GM12878 (cell line): ENCODE measurements around the gene DMP1. TPM values are rescaled to one million over a fixed set of nuclear protein-coding genes. Genes with fewer than 3 reads are reported as not detected.
A peak's percentile ranks its signal among the peaks of the same experiment; 100 is the strongest.

Experiments used
- ATAC-seq: fragments of 200-7000 bp; cut with Tn5 transposase; 3 replicates; pipeline ENCODE4 v1.9.1; 2020; ENCODE audit warnings: mild to moderate bottlenecking, moderate library complexity
- BruUV-seq: library from RNA; stranded (reverse); fragments of 400-500 nt; replicated peaks from 2 replicates; lab custom pipeline; 2021; lab: Mats Ljungman, UMichigan
- CTCF ChIA-PET: fragments of 300-600 bp; sonication (Branson Sonifier 250); formaldehyde crosslinking; extraction: SDS; loops from one replicate; lab custom pipeline; 2021; ENCODE audit warnings: inconsistent platforms; lab: Yijun Ruan, JAX
- POLR2A ChIA-PET: fragments of 350-600 bp; formaldehyde crosslinking; extraction: SDS; loops from one replicate; lab custom pipeline; 2021; ENCODE audit warnings: inconsistent platforms; lab: Charles Lee
- RAD21 ChIA-PET: fragments of 300-600 bp; sonication (Branson Sonifier 250); formaldehyde crosslinking; loops from one replicate; lab custom pipeline; 2023; ENCODE audit warnings: antibody characterized with exemption; ENCODE audit not compliant: unreplicated experiment; lab: Charles Lee
- SMC1A ChIA-PET: fragments of 300-600 bp; sonication (Branson Sonifier 250); formaldehyde crosslinking; loops from one replicate; lab custom pipeline; 2023; ENCODE audit not compliant: unreplicated experiment, uncharacterized antibody; lab: Charles Lee
- DNase-seq: peaks from one replicate; pipeline ENCODE4 v3.0.0-alpha.2; 2011; ENCODE audit warnings: low read depth, low spot score
- FAIRE-seq: peaks from 3 replicates; lab custom pipeline; 2011; peaks lifted over from hg19 to GRCh38; lab: Jason Lieb, UNC
- H2AFZ ChIP-seq: 2 replicates; pipeline ENCODE4 v1.6.0; 2011; ENCODE audit warnings: low read depth, low read length, control low read depth; ENCODE audit not compliant: control insufficient read depth
- H3K27ac ChIP-seq: 2 replicates; pipeline ENCODE4 v1.5.1; 2011; ENCODE audit warnings: control low read depth; ENCODE audit not compliant: control insufficient read depth, insufficient read depth
- H3K27me3 ChIP-seq, 2 experiments: replicated peaks in 1 of 2; 2 replicates each; pipeline versions ENCODE4 v1.6.0 to v1.6.1; 2011; ENCODE audit warnings: low read length in 1 of 2; ENCODE audit not compliant: control insufficient read depth in 2 of 2, insufficient read depth in 2 of 2
- H3K36me3 ChIP-seq, 2 experiments: 2 replicates each; pipeline ENCODE4 v1.5.1; 2011; ENCODE audit warnings: low read length in 1 of 2; ENCODE audit not compliant: control insufficient read depth in 2 of 2, insufficient read depth in 2 of 2
- H3K4me1 ChIP-seq: 2 replicates; pipeline ENCODE4 v1.6.1; 2011; ENCODE audit warnings: mild to moderate bottlenecking, low read length, moderate library complexity, mixed read lengths; ENCODE audit not compliant: control insufficient read depth, insufficient read depth
- H3K4me2 ChIP-seq: 2 replicates; pipeline ENCODE4 v1.6.0; 2011; ENCODE audit warnings: control low read depth; ENCODE audit not compliant: control insufficient read depth, insufficient read depth
- H3K4me3 ChIP-seq: fragments of 200-600 bp; sonication (generic); 2 replicates; pipeline ENCODE4 v1.5.1; 2016
- H3K79me2 ChIP-seq: 2 replicates; pipeline ENCODE4 v1.6.0; 2011; ENCODE audit warnings: low read length; ENCODE audit not compliant: control insufficient read depth, insufficient read depth
- H3K9ac ChIP-seq: 2 replicates; pipeline ENCODE4 v1.8.0; 2011; ENCODE audit warnings: low read length, control low read depth, mixed read lengths; ENCODE audit not compliant: control insufficient read depth, insufficient read depth
- H3K9me3 ChIP-seq: replicated peaks from 3 replicates; pipeline ENCODE4 v1.5.1; 2011; ENCODE audit warnings: mild to moderate bottlenecking, low read length; ENCODE audit not compliant: control insufficient read depth, insufficient read depth
- H4K20me1 ChIP-seq: 2 replicates; pipeline ENCODE4 v1.6.0; 2011; ENCODE audit not compliant: control insufficient read depth, insufficient read depth
- CBX3 ChIP-seq: fragments of 200-600 bp; sonication (generic); IDR thresholded peaks from 2 replicates; pipeline ENCODE4 v1.6.1; 2016; ENCODE audit warnings: low read depth, borderline replicate concordance
- EP300 ChIP-seq, 2 experiments: fragments of 150-350 bp in 1 of 2; IDR thresholded peaks; 2 replicates each; pipeline ENCODE4 v1.6.1; 2011 to 2012; ENCODE audit warnings: low read depth in 2 of 2, low read length in 2 of 2, borderline replicate concordance in 1 of 2, improper control_type of control experiment in 1 of 2, inconsistent platforms in 1 of 2; ENCODE audit not compliant: control insufficient read depth in 1 of 2
- FOXM1 ChIP-seq: IDR thresholded peaks from 2 replicates; pipeline ENCODE4 v1.6.1; 2012; ENCODE audit warnings: low read depth, mild to moderate bottlenecking, inconsistent platforms, low read length, moderate library complexity
- HDGF ChIP-seq: fragments of 450-650 bp; IDR thresholded peaks from 2 replicates; pipeline ENCODE4 v1.6.1; 2016; ENCODE audit warnings: antibody characterized with exemption
- IKZF2 ChIP-seq, 2 experiments: fragments of 450-650 bp; IDR thresholded peaks; 2 replicates each; pipeline ENCODE4 v1.6.1; 2017; ENCODE audit warnings: mild to moderate bottlenecking in 2 of 2, moderate library complexity in 2 of 2
- KAT2A ChIP-seq: conservative IDR thresholded peaks from 2 replicates; pipeline ENCODE4 v1.6.1; 2011; ENCODE audit warnings: low read depth, low read length; ENCODE audit not compliant: control insufficient read depth
- MYC ChIP-seq: IDR thresholded peaks from 2 replicates; pipeline ENCODE4 v1.6.1; 2011; ENCODE audit warnings: mild to moderate bottlenecking, low read length, moderate library complexity, inconsistent platforms; ENCODE audit not compliant: insufficient read depth, insufficient replicate concordance, insufficient read length, severe bottlenecking
- RB1 ChIP-seq: fragments of 450-650 bp; formaldehyde crosslinking; IDR thresholded peaks from 2 replicates; pipeline ENCODE4 v1.6.1; 2017; ENCODE audit warnings: mild to moderate bottlenecking, borderline replicate concordance
- SMAD5 ChIP-seq: IDR thresholded peaks from 2 replicates; pipeline ENCODE4 v1.6.1; 2016; ENCODE audit warnings: antibody characterized with exemption, low read depth
- SMC3 ChIP-seq: IDR thresholded peaks from 2 replicates; pipeline ENCODE4 v1.6.1; 2011; ENCODE audit warnings: low read length, improper control_type of control experiment, borderline replicate concordance
- SUZ12 ChIP-seq: fragments of 200-600 bp; sonication (generic); IDR thresholded peaks from one replicate; pipeline ENCODE4 v1.6.1; 2018; ENCODE audit warnings: antibody characterized with exemption, mild to moderate bottlenecking; ENCODE audit not compliant: unreplicated experiment
- ZNF274 ChIP-seq: IDR thresholded peaks from one replicate; pipeline ENCODE4 v1.8.0; 2011; ENCODE audit not compliant: insufficient read length, insufficient read depth
- WGBS: methylation state at CpG from one replicate; pipeline ENCODE4 v1.1.6; 2016; ENCODE audit warnings: low lambda C conversion rate; ENCODE audit not compliant: insufficient replicate concordance, insufficient coverage; ENCODE audit errors: missing lambda C conversion rate; 5-methylcytosine and 5-hydroxymethylcytosine counted together
- in situ Hi-C: fragments of 300-500 bp; cut with MboI; formaldehyde crosslinking; loops from 9 replicates; pipeline ENCODE4 v1.14.3; 2018; ENCODE audit warnings: mixed read lengths
- intact Hi-C: fragments of 100-400 bp; cut with micrococcal nuclease; formaldehyde crosslinking; loops from one replicate; pipeline ENCODE4 v1.14.2; 2022; ENCODE audit not compliant: unreplicated experiment
- polyA plus RNA-seq, 11 experiments: library from polyadenylated mRNA; depleted of rRNA in 4 of 11; unstranded in 6 of 11; stranded (reverse) in 5 of 11; fragments of >200 nt; fragmentation: Nextera tagmentation in 4 of 11; fragmentation: Illumina TruSeq in 1 of 11; extraction: Ambion mirVana in 4 of 11; extraction: Trizol in 1 of 11; gene quantifications; 1 replicate in 1 of 11; 2 replicates in 10 of 11; pipeline versions ENCODE4 v1.2.1 to v1.2.3, GENCODE V29; 2011 to 2016; ENCODE audit warnings: inconsistent platforms in 2 of 11, missing spikeins in 2 of 11, low read depth in 1 of 11
- total RNA-seq, 4 experiments: library from RNA; depleted of rRNA in 3 of 4; stranded (reverse); fragments of >200 nt in 3 of 4; fragmentation: Illumina TruSeq in 1 of 4; extraction: Trizol in 1 of 4; gene quantifications; 2 replicates each; pipeline versions ENCODE4 v1.2.1 to v1.2.3, GENCODE V29; 2013 to 2021
- TF ChIP-seq, protein P1 (sequence below): fragments of 450-650 bp; IDR thresholded peaks from 2 replicates; pipeline ENCODE4 v1.6.1; 2017; ENCODE audit warnings: mild to moderate bottlenecking, moderate library complexity

Gene DMP1
- total and polyA plus RNA-seq, 10 of the 15 experiments (the other 5 are each of a cell fraction or from before 2014, with no cell fraction given) = not detected

DNA sequence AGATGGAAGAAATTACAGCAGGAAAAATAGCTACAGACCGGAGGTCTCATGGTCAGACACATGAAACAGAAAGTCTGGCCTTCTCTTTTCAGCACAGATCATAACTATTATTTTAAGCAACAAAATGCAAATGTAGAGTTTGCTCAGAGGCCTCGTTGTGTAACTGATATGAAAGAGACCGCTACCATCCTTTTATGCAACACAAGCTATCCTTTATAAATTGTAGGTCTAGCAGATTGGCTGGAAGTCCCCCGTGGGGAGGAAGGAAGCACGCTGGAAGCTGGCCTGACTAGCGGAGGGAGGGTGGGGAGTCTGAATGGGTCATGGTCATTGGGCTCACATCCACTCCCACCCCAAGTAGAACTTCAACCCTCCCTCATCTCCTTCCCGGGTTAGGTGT is 27.7 kb downstream of the DMP1 start:
- H4K20me1 ChIP-seq = no peaks in the 10 kb centered on the region
- intact Hi-C loops = loop anchor here (2.0 to 5.0 kb wide), 2 partner anchors 295 to 535 kb away; no protein-coding TSS in a partner anchor
- H3K4me3 ChIP-seq = no peak overlapping the region
- ChIA-PET SMC1A (interaction anchor here (0.9 to 1.5 kb wide), 4 partner anchors 20 to 534 kb away, joined by 3 to 5 read pairs (median 4); no protein-coding TSS in a partner anchor), RAD21 (interaction anchor here (0.5 to 1.1 kb wide), 3 partner anchors 166 to 213 kb away, joined by 3 to 4 read pairs (median 3); no protein-coding TSS in a partner anchor), CTCF (interaction anchor here (0.7 to 2.8 kb wide), 8 partner anchors 8 to 534 kb away, joined by 3 to 14 read pairs (median 3); no protein-coding TSS in a partner anchor), POLR2A (no interaction called here)
- no peak overlapping the region for H3K9ac ChIP-seq
- TF ChIP-seq SUZ12 (no peak), EP300 (IDR thresholded peaks at IDR 0.05; ENCODE audit: borderline replicate concordance in 1 of 2, control insufficient read depth in 1 of 2, low read depth in 2 of 2, low read length in 2 of 2) (no peak), MYC (no peak), KAT2A (no peak), RB1 (no peak), SMAD5 (no peak), ZNF274 (no peak), CBX3 (no peak), HDGF (no peak), IKZF2 (IDR thresholded peaks at IDR 0.05) (no peak), FOXM1 (no peak), SMC3 (no peak)
- TF ChIP-seq, protein P1, sequence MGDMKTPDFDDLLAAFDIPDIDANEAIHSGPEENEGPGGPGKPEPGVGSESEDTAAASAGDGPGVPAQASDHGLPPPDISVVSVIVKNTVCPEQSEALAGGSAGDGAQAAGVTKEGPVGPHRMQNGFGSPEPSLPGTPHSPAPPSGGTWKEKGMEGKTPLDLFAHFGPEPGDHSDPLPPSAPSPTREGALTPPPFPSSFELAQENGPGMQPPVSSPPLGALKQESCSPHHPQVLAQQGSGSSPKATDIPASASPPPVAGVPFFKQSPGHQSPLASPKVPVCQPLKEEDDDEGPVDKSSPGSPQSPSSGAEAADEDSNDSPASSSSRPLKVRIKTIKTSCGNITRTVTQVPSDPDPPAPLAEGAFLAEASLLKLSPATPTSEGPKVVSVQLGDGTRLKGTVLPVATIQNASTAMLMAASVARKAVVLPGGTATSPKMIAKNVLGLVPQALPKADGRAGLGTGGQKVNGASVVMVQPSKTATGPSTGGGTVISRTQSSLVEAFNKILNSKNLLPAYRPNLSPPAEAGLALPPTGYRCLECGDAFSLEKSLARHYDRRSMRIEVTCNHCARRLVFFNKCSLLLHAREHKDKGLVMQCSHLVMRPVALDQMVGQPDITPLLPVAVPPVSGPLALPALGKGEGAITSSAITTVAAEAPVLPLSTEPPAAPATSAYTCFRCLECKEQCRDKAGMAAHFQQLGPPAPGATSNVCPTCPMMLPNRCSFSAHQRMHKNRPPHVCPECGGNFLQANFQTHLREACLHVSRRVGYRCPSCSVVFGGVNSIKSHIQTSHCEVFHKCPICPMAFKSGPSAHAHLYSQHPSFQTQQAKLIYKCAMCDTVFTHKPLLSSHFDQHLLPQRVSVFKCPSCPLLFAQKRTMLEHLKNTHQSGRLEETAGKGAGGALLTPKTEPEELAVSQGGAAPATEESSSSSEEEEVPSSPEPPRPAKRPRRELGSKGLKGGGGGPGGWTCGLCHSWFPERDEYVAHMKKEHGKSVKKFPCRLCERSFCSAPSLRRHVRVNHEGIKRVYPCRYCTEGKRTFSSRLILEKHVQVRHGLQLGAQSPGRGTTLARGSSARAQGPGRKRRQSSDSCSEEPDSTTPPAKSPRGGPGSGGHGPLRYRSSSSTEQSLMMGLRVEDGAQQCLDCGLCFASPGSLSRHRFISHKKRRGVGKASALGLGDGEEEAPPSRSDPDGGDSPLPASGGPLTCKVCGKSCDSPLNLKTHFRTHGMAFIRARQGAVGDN = no peak
- ATAC-seq = peak; percentile 53
- no peaks in the 10 kb centered on the region; the same call in 2 of the 3 replicates for H3K9me3 ChIP-seq
- peaks cover 5% of the 10 kb centered on the region; the same call in 1 of the 2 replicates for H3K4me1 ChIP-seq
- in situ Hi-C loops = loop anchor here (25.0 kb wide), 2 partner anchors 535 to 835 kb away; partner anchors contain the start of gene PYURF
- DNase-seq = peak; percentile 12
- WGBS = 2% methylated on average over 7 of the region's 7 CpGs
- peak overlapping the region; percentile 39 for H2AFZ ChIP-seq
- no peak overlapping the region for H3K27ac ChIP-seq
- H3K79me2 ChIP-seq = no peaks in the 10 kb centered on the region
- BruUV-seq = no TSS peak
- no peaks in the 10 kb centered on the region for H3K36me3 ChIP-seq
- FAIRE-seq = no peak
- no peaks in the 10 kb centered on the region for H3K27me3 ChIP-seq
- H3K4me2 ChIP-seq = peak overlapping the region; percentile 41; the same call in 1 of the 2 replicates
